HEK293 (cell line): ENCODE measurements around the gene SPIRE1.

Experiments
- BCL11B ChIP-seq: fragments of 450-650 bp; formaldehyde crosslinking; IDR thresholded peaks from 2 replicates; pipeline ENCODE4 v1.5.1; 2016; ENCODE audit warnings: low read depth, missing biosample characterization, missing genetic modification characterization
- FEZF1 ChIP-seq: fragments of 450-650 bp; formaldehyde crosslinking; IDR thresholded peaks from 2 replicates; pipeline ENCODE4 v1.5.1; 2016; ENCODE audit warnings: missing biosample characterization, missing genetic modification characterization
- GLI4 ChIP-seq: fragments of 450-650 bp; formaldehyde crosslinking; IDR thresholded peaks from 2 replicates; pipeline ENCODE4 v1.5.1; 2016; ENCODE audit warnings: missing biosample characterization, missing genetic modification characterization
- GLIS1 ChIP-seq: fragments of 450-650 bp; formaldehyde crosslinking; IDR thresholded peaks from 2 replicates; pipeline ENCODE4 v1.5.1; 2016; ENCODE audit warnings: missing biosample characterization, missing genetic modification characterization
- KLF10 ChIP-seq: fragments of 450-650 bp; IDR thresholded peaks from 2 replicates; pipeline ENCODE4 v1.5.1; 2018; ENCODE audit warnings: missing biosample characterization, mild to moderate bottlenecking, missing genetic modification characterization
- PRDM1 ChIP-seq: fragments of 450-650 bp; formaldehyde crosslinking; IDR thresholded peaks from 2 replicates; pipeline ENCODE4; 2016; ENCODE audit warnings: missing biosample characterization, missing genetic modification characterization
- RBAK ChIP-seq: fragments of 450-650 bp; formaldehyde crosslinking; IDR thresholded peaks from 2 replicates; pipeline ENCODE4 v1.5.1; 2016; ENCODE audit warnings: missing biosample characterization, missing genetic modification characterization
- SP2 ChIP-seq: fragments of 450-650 bp; formaldehyde crosslinking; IDR thresholded peaks from 2 replicates; pipeline ENCODE4 v1.5.1; 2016; ENCODE audit warnings: missing biosample characterization, missing genetic modification characterization
- TRIM28 ChIP-seq: IDR thresholded peaks from 2 replicates; pipeline ENCODE4 v1.6.1; 2011; ENCODE audit warnings: low read length, control low read depth, borderline replicate concordance
- ZFP3 ChIP-seq: fragments of 450-650 bp; formaldehyde crosslinking; IDR thresholded peaks from 2 replicates; pipeline ENCODE4 v1.5.1; 2016; ENCODE audit warnings: low read depth, missing biosample characterization, missing genetic modification characterization
- ZNF174 ChIP-seq: fragments of 450-650 bp; formaldehyde crosslinking; IDR thresholded peaks from 2 replicates; pipeline ENCODE4 v1.5.0; 2017; ENCODE audit warnings: missing biosample characterization, mild to moderate bottlenecking, missing genetic modification characterization
- ZNF214 ChIP-seq: fragments of 450-650 bp; formaldehyde crosslinking; IDR thresholded peaks from 2 replicates; pipeline ENCODE4 v1.5.1; 2017; ENCODE audit warnings: missing biosample characterization, mild to moderate bottlenecking, missing genetic modification characterization, borderline replicate concordance
- ZNF24 ChIP-seq: fragments of 450-650 bp; formaldehyde crosslinking; IDR thresholded peaks from 2 replicates; pipeline ENCODE4 v1.5.1; 2016; ENCODE audit warnings: missing biosample characterization, missing genetic modification characterization
- ZNF335 ChIP-seq: fragments of 450-650 bp; formaldehyde crosslinking; conservative IDR thresholded peaks from 2 replicates; pipeline ENCODE4 v1.5.1; 2016; ENCODE audit warnings: missing biosample characterization, missing genetic modification characterization
- ZNF350 ChIP-seq: fragments of 450-650 bp; formaldehyde crosslinking; IDR thresholded peaks from 2 replicates; pipeline ENCODE4 v1.5.0; 2017; ENCODE audit warnings: missing biosample characterization, mild to moderate bottlenecking, missing genetic modification characterization
- ZNF433 ChIP-seq: fragments of 450-650 bp; formaldehyde crosslinking; IDR thresholded peaks from 2 replicates; pipeline ENCODE4 v1.5.1; 2016; ENCODE audit warnings: missing biosample characterization, missing genetic modification characterization, low read depth
- ZNF510 ChIP-seq: fragments of 450-650 bp; formaldehyde crosslinking; IDR thresholded peaks from 2 replicates; pipeline ENCODE4 v1.5.1; 2018; ENCODE audit warnings: mild to moderate bottlenecking, missing genetic modification characterization, missing biosample characterization; ENCODE audit not compliant: insufficient replicate concordance
- ZNF548 ChIP-seq: fragments of 450-650 bp; formaldehyde crosslinking; IDR thresholded peaks from 2 replicates; pipeline ENCODE4 v1.5.1; 2016; ENCODE audit warnings: missing biosample characterization, missing genetic modification characterization
- ZNF585B ChIP-seq: fragments of 450-650 bp; formaldehyde crosslinking; IDR thresholded peaks from 2 replicates; pipeline ENCODE4 v1.5.1; 2016; ENCODE audit warnings: missing biosample characterization, missing genetic modification characterization
- ZNF654 ChIP-seq: fragments of 450-650 bp; formaldehyde crosslinking; IDR thresholded peaks from 2 replicates; pipeline ENCODE4 v1.5.1; 2016; ENCODE audit warnings: low read depth, missing biosample characterization, missing genetic modification characterization
- ZNF76 ChIP-seq: fragments of 450-650 bp; formaldehyde crosslinking; IDR thresholded peaks from 2 replicates; pipeline ENCODE4; 2016; ENCODE audit warnings: low read depth, missing biosample characterization, missing genetic modification characterization, borderline replicate concordance
- ZNF837 ChIP-seq: fragments of 450-650 bp; formaldehyde crosslinking; IDR thresholded peaks from 2 replicates; pipeline ENCODE4 v1.5.1; 2016; ENCODE audit warnings: missing biosample characterization, missing genetic modification characterization
- ZSCAN23 ChIP-seq: fragments of 450-650 bp; formaldehyde crosslinking; IDR thresholded peaks from 2 replicates; pipeline ENCODE4 v1.5.1; 2016; ENCODE audit warnings: missing biosample characterization, missing genetic modification characterization
- TF ChIP-seq, protein P1 (sequence below): fragments of 450-650 bp; formaldehyde crosslinking; IDR thresholded peaks from 2 replicates; pipeline ENCODE4 v1.5.1; 2017; ENCODE audit warnings: missing biosample characterization, missing genetic modification characterization
- TF ChIP-seq, protein P2 (sequence below): fragments of 450-650 bp; formaldehyde crosslinking; IDR thresholded peaks from 2 replicates; pipeline ENCODE4 v1.5.1; 2016; ENCODE audit warnings: missing biosample characterization, missing genetic modification characterization
- TF ChIP-seq, protein P3 (sequence below): fragments of 450-650 bp; formaldehyde crosslinking; IDR thresholded peaks from 2 replicates; pipeline ENCODE4 v1.5.1; 2016; ENCODE audit warnings: missing biosample characterization, missing genetic modification characterization
- TF ChIP-seq, protein P4 (sequence below): fragments of 450-650 bp; formaldehyde crosslinking; IDR thresholded peaks from 2 replicates; pipeline ENCODE4 v1.5.1; 2017; ENCODE audit warnings: missing biosample characterization, missing genetic modification characterization

Gene SPIRE1

DNA sequence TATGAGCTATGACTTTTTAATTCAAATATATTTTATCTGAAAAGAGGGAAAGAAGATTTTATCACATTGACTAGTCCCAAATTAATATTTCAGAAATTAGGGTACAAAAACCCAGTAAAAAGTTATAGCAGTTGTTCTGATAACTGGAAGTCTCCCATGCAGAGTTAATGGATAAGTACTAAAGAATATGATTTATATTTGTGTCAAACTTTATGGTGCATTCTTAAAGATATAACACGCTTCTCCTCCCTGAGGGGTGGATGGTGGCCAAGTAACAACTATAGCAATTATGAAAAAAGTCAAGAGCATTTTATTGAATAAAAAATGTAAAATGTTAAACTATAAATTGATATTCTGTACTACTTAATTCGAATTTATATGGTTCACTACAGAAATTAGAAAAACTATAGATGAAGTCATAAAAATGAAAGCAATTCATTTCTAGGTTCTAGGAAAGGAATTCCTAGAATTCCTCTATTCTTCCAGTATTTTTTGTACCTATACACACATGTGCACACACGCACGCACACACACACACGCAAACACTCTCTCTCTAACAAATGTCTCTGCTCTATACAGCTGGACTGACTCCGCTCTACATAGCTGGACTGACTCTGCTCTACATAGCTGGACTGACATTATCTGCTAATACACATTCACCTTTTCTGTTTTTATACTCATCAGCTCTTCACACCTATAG lies 138.9 kb downstream of the SPIRE1 start (continued):
- TF ChIP-seq BCL11B (tag by site-specific recombination) (0 out of 2 replicates have a peak, but pooled peaks have one; percentile 22), ZNF654 (tag by site-specific recombination) (no peak), KLF10 (tag by site-specific recombination) (no peak), ZNF350 (tag by site-specific recombination) (no peak), GLI4 (no peak), SP2 (no peak), ZNF837 (no peak), TRIM28 (no peak), GLIS1 (tag by site-specific recombination) (peak; percentile 85), ZNF76 (tag by site-specific recombination) (no peak), ZNF24 (tag by site-specific recombination) (no peak), ZNF335 (tag by site-specific recombination) (no peak), PRDM1 (0 out of 2 replicates have a peak, but pooled peaks have one; percentile 12), ZNF174 (tag by site-specific recombination) (no peak), ZFP3 (tag by site-specific recombination) (no peak), FEZF1 (tag by site-specific recombination) (peak; percentile 55), RBAK (no peak), ZNF433 (tag by site-specific recombination) (no peak), ZNF214 (tag by site-specific recombination) (no peak), ZNF548 (tag by site-specific recombination) (no peak), ZSCAN23 (tag by site-specific recombination) (no peak), ZNF510 (tag by site-specific recombination) (no peak), ZNF585B (tag by site-specific recombination) (no peak)
- TF ChIP-seq, protein P1, sequence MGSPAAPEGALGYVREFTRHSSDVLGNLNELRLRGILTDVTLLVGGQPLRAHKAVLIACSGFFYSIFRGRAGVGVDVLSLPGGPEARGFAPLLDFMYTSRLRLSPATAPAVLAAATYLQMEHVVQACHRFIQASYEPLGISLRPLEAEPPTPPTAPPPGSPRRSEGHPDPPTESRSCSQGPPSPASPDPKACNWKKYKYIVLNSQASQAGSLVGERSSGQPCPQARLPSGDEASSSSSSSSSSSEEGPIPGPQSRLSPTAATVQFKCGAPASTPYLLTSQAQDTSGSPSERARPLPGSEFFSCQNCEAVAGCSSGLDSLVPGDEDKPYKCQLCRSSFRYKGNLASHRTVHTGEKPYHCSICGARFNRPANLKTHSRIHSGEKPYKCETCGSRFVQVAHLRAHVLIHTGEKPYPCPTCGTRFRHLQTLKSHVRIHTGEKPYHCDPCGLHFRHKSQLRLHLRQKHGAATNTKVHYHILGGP (tag by site-specific recombination) = peak; percentile 95
- TF ChIP-seq, protein P2, sequence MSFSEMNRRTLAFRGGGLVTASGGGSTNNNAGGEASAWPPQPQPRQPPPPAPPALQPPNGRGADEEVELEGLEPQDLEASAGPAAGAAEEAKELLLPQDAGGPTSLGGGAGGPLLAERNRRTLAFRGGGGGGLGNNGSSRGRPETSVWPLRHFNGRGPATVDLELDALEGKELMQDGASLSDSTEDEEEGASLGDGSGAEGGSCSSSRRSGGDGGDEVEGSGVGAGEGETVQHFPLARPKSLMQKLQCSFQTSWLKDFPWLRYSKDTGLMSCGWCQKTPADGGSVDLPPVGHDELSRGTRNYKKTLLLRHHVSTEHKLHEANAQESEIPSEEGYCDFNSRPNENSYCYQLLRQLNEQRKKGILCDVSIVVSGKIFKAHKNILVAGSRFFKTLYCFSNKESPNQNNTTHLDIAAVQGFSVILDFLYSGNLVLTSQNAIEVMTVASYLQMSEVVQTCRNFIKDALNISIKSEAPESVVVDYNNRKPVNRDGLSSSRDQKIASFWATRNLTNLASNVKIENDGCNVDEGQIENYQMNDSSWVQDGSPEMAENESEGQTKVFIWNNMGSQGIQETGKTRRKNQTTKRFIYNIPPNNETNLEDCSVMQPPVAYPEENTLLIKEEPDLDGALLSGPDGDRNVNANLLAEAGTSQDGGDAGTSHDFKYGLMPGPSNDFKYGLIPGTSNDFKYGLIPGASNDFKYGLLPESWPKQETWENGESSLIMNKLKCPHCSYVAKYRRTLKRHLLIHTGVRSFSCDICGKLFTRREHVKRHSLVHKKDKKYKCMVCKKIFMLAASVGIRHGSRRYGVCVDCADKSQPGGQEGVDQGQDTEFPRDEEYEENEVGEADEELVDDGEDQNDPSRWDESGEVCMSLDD = no peak
- TF ChIP-seq, protein P3, sequence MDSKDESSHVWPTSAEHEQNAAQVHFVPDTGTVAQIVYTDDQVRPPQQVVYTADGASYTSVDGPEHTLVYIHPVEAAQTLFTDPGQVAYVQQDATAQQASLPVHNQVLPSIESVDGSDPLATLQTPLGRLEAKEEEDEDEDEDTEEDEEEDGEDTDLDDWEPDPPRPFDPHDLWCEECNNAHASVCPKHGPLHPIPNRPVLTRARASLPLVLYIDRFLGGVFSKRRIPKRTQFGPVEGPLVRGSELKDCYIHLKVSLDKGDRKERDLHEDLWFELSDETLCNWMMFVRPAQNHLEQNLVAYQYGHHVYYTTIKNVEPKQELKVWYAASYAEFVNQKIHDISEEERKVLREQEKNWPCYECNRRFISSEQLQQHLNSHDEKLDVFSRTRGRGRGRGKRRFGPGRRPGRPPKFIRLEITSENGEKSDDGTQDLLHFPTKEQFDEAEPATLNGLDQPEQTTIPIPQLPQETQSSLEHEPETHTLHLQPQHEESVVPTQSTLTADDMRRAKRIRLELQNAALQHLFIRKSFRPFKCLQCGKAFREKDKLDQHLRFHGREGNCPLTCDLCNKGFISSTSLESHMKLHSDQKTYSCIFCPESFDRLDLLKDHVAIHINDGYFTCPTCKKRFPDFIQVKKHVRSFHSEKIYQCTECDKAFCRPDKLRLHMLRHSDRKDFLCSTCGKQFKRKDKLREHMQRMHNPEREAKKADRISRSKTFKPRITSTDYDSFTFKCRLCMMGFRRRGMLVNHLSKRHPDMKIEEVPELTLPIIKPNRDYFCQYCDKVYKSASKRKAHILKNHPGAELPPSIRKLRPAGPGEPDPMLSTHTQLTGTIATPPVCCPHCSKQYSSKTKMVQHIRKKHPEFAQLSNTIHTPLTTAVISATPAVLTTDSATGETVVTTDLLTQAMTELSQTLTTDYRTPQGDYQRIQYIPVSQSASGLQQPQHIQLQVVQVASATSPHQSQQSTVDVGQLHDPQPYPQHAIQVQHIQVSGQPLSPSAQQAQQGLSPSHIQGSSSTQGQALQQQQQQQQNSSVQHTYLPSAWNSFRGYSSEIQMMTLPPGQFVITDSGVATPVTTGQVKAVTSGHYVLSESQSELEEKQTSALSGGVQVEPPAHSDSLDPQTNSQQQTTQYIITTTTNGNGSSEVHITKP (tag by site-specific recombination) = no peak
- TF ChIP-seq, protein P4, sequence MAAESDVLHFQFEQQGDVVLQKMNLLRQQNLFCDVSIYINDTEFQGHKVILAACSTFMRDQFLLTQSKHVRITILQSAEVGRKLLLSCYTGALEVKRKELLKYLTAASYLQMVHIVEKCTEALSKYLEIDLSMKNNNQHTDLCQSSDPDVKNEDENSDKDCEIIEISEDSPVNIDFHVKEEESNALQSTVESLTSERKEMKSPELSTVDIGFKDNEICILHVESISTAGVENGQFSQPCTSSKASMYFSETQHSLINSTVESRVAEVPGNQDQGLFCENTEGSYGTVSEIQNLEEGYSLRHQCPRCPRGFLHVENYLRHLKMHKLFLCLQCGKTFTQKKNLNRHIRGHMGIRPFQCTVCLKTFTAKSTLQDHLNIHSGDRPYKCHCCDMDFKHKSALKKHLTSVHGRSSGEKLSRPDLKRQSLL (tag by site-specific recombination) = no peak
